Ammon's horn (tissue), 1 donor: ENCODE measurements around the gene THBS2.
"Not testable (repeated sequence)": the region's sequence is repeated elsewhere in the genome, so short reads cannot be mapped to it uniquely, and the experiment has no call there.

Experiments
- DNase-seq: peaks from one replicate; pipeline ENCODE4 v3.0.0-alpha.2; 2016; ENCODE audit warnings: low spot score

The THBS2 gene

DNA sequence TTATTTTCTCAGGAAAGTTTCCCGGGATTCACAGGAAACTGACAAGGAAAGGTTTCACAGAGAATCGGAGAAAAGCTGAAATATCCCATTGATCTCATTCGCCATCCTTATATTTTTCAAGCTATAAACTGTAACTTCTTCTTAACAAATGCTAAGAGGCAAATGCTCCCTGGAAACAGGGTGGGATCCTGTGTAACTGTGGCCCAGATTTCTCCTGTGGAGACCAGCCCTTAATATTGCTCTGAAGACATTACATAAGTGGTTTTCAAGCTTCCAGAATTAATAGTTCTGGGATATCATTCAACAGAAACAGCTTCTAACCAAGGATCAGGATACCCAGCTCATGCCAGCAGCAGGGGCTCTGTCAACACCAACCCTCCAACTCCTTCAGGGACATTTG lies 69.2 kb downstream of the THBS2 start:
- no peak for DNase-seq

DNA sequence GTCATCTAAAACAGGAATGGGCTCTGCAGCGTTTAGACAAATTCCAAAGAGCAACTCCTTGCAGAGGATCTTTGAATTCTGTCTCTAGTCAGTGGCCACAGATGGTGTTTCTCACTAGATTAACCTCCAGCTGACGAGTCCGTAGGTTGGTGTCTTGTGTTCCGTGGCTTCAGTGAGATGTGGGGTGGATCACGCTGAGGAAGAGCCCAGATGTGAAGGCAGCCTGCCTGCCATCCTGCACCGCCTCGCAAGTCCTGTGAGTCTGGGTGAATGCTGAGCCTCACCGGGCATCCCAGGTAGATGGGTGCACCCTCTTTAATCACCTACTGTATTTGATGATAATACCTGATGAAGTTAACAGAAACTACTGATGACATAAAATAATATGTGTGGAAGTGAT lies 70.4 kb downstream of the THBS2 start:
- DNase-seq = no peak

DNA sequence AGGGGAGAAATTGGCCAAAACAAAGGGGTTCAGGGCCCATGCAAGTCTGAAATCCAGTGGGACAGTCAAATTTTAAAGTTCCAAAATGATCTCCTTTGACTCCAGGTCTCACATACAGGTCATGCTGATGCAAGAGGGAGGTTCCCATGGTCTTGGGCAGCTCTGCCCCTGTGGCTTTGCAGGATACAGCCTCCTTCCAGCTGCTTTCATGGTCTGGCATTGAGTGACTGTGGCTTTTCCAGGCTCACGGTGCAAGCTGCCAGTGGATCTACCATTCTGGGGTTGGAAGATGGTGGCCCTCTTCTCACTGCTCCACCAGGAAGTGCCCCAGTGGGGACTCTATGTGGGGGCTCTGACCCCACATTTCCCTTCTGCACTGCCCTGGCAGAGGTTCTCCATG lies 73.8 kb downstream of the THBS2 start:
- DNase-seq = not testable (repeated sequence)

DNA sequence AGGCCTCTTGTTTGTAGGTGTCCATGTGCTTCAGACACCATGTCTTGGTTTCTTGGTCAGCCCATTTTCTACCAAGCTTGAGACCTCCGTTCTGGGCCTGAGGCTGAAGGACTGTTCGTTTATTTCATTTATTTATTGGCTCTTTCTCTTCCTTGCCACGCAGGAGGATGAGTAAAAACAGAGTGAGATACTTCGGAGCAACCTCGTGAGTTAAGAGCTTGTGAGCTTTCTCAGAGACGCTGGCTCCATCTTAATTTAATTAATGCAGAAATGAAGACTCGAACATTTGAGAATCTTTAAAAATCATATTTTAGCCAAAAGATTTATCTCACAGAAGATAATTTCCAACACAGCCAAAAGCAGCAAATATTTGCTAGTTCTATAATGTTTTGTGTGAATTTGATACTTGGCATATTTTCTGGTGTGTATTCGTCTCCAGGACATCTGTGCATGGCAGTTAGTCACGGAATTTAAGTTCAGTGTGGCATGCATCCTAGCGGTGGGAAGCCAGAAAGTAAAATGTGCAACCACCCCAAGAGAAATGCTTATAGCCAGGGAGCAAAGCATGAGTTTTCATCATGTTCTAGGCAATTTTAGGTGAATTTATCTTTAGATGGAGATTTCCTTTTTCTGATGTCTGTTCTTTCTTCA lies 76.0 kb downstream of the THBS2 start:
- no peak for DNase-seq

DNA sequence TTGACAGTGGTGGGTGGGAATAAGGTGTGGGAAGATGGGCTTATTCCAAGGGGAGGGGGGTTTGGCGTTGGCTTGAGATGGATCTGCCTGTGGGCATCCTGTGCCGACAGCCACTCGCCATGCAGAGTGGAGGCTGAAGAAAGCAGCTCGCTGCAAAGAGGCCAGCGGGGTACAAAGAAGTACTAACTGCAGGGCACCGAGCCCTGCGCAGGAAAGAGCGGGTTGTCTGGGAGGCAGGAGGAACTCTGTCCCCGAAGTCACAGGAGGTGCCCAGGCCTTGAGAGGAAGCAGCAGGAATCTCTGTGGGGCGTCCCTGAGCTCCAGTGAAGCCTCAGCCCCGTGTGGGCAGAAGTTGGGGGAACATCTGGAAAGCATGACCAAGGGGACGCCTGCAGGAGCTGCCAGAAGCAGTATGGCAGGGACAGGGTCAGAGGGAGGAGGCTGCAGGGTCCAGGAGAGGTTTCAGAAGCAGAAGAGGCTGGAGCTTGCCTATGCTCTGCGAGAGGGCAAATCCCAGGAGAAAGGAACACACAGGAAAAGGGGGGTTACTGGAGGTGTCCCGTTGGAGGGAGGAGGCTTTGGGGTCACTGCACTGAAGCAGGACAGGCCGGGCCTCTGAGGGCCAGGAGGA lies 77.2 kb downstream of the THBS2 start:
- no peak for DNase-seq

DNA sequence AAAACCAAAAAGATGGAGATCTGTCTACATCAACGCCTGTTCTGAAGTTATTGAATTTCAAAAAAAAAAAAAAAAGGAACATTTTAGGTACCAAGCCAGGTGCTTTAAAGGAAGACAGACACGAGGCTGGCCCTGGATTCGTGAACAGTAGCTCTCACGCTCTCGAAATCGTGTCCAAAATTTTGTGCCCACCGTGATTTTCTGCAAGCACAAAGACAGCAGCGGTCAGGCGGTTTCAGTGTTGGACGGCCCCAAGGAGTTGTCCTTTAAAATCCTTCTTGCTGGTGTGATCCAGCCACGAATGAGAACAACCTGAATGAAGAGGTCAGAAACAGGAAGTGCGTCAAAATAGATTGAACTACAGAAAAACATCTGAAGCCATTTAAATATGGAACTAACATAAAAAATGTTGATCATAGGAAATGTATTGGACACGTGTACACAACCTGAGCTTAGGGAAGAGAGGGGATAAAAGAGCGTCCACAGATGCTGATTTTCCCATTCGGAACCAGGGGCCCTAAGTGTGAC lies 78.2 kb downstream of the THBS2 start:
- DNase-seq = no peak

DNA sequence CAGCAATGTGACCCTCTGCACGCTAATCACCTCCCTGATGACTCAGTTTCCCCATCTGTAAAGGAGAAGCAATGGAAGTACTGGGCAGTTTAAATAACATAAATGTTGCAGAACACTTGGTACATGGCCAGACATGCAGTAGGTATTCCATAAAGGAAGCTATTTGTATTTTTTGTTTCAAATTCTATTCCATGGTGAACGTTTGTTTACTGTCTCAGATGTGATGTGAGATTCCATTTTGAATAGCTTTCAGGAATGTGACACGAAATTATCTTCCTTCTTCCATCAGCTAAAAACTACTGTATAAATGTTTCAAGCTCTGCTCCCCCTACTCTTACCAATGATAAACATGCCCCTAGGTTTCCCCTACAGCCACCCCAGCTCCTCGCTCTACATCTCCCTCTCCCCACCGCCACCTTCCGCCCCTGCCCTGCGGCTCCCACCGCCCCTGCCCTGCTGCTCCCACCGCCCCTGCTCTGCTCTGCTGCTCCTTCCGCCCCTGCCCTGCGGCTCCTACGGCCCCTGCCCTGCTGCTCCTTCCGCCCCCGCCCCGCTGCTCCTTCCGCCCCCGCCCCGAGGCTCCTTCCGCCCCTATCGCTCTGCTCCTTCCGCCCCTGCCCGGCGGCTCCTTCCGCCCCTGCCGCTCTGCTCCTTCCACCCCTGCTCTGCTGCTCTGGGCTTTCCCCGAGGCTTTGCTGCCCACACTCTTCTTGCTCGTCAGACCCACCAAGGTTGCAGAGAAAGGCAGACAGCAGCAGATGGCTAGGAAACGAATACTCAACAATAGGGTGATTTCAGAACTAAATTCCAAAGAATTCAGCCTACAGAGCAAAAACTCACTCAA lies 78.9 kb downstream of the THBS2 start:
- DNase-seq = no peak

DNA sequence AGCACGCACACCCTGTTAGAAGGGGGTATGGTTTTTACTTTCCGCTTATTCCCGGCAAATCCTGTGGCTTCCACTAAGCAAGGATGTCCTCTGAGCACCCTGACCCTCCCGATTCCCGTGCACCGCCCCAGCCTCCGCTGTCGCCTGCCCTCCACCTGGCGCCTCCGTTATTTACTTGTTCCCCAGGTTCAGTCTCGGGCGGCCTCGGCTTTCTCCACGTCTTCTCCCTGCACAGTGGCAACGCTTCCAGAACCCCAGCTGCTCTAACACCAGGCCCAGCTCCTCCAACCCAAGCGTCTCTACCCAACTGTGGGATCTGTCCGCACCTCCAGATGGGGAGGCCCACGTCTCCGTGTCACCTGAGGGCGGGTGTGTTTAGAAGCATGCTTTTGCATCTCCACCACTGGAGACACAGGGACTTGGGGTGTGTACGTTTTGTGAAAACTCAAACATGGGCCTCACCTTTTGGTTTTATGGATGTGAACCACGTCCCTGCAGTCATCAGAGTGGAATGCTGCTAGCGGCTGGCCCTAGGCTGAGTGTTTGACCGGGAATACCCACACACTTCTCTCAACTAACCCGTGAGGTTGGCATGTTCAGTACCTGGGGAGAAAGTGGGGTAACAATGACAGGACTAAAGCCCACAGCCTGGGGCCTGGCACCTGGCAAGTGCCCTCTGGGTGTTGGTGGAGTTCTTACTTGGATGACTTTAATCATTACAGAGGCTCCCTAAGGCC lies 79.9 kb downstream of the THBS2 start:
- no peak for DNase-seq

DNA sequence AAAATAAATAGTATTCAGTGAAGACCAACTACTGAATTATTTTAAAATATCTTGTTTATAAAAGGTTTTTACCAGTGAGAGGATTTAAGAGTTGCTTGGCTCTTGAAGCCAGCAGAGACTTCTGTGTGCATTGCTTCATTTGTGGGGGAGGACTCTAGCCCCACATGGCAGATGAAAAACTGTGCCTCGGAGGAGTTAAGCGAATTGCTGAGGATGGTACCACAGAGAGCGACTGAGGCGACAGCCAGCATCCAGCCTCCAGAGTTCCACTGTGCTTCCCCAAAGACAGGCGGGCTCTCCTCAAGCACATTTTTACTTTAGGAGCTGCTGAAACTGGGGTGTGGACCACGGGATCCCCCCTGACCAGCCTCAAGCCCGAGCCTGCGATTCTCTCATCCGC lies 80.7 kb downstream of the THBS2 start:
- peak; percentile 59 for DNase-seq

DNA sequence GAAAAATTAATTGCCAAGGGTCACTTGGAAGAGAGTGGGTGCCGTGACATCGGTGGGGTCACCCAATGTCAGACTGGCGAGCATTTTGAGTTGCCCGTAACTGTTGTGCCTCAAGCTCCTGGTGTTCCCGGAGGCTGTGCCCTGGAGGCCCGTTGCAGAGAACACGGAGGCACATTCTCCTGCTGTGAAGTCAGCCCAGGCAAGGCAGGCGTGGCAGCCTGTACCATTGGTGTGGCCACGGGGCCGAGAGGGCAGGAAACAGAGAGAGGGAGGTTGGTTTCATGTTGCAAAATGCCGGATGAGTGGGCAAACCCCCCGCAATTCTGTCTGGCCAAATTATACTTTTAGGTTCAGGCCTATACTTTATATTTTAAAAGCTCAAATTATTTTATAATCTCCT lies 81.2 kb downstream of the THBS2 start:
- no peak for DNase-seq

DNA sequence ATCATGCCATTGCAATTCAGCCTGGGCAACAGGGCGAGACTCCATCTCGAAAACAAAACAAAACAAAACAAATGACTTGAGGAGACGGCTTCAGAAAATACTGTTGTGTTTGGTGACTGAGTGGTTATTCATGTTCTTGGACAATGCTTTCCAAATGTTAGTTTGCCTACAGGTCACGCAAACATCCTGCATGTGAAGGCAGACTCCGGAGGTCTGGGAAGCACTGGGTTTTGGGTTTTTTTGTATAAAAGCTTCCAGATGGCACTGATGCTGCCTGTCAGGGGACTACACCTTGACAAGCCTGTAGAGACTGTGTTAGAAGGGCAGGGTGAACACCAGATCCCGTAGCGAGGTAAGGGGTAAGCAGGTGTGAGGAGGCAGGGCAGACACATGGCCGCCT lies 81.7 kb downstream of the THBS2 start:
- no peak for DNase-seq

DNA sequence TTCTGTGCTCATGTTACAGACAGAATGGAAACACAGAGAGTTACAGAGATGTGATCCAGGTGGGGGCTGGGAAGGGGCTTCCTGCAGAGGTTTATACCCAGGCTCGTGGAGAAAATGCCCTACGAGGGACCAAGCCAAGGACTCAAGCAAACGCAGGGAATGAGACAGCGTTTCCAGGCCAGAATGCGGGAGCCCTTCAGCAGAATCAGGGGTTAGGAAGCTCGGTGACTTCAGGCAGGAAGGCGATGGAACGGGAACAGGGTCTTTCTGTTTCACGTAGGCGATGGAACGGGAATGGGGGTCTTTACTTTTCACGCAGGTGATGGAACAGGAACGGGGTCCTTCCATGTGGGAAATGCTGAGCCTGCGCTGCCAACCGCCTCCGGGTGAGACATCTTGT lies 82.6 kb downstream of the THBS2 start:
- DNase-seq = no peak

DNA sequence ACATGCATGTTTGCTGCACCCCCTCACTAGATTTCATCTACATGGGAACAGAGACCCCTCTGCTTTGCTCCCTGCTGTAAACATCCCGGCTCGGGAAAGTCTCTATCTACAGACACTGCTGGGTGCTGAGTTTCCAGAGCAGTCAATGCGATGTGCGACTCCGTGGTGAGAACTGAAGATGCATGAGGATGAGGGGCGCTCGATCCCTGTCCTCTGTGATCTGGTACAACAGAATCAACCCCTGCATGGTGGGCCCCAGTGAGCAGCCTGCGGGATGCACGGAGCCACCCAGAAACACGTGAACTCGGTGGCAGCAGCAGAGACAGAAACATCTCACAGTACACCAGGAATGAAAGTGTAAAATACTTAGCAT lies 83.1 kb downstream of the THBS2 start:
- no peak for DNase-seq

DNA sequence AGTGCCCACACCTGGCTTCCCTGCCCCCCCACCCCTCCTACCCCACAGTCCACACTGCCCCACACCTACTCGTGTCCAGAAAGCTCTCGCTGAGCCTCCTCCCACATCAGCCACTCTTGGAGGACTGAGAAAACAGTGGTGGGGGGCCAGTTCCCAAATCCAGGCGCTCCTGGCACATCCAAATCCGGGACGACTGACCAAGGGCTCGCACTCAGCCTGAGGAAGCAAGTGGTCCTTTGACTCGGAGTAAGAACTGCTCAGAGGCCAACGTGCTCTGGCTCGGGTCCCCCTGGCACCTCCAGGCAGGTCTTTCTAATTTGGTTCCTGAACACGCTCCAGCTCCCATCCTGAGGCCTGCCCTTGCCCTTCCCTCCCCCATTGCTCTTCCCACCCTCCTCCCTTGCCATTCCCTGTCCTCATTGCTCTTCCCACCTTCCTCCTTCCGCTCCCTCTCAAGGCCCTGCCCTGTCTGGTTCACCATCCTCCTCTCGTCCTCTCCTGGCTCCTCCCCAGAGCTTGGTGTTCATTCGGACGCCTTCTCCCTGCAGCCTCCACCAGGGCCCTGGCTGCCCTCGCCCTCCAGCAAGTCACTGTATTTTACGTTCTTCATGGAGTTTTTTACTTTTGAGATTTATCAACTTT lies 83.6 kb downstream of the THBS2 start:
- no peak for DNase-seq

DNA sequence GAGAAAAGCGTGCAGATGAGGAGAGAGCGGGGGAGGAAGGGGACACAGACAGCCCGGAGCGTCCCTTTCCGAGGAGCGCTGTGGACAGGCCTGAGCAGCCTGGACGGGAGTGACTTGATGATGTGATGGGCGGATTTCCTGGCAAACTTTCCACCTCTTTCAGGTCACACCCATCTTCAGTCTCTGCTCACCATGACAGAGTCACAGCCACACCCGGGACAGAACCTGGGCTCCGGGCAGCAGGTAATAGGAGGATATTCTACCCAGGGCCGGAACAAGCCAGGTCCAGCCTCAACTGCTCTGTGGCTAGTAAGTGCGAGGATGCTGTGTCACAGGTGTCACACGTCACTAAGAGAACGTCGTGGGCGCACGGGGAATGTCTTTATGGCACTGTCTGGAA lies 84.3 kb downstream of the THBS2 start:
- no peak for DNase-seq

DNA sequence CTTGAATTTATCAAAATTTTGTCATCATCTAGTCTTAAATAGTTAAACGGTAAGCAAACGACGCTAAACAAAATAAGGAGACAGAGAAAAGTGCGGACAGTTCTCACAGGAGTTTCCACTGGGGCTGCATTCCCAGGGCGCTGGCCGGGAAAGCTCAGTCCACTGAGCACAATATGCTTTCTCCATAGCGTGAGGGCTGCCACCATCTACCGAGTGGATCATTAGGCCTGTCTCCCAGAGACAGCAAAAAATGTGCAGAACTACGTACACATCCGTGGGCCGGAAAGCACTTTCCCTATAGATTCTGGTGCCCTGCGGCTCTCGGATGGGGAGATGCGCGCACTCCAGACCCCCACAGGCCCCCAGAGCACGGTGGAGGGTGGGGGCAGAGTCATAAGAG lies 84.9 kb downstream of the THBS2 start:
- no peak for DNase-seq

DNA sequence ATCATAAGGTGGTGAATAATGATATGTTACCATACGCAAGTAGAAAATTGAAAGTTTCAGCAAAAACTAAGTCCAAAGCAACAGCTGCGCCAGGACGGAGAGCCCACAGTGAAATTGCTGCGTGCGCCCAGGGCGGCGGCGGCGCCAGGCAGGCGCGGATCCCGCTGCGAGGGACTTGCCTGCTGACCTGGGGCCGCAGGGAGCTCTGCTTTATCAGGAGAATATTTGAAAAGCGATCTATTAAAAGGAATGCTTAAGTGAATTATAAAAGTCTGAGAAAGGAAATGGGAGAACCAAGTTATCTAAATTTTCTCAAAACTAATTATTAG lies 85.4 kb downstream of the THBS2 start:
- DNase-seq = no peak

DNA sequence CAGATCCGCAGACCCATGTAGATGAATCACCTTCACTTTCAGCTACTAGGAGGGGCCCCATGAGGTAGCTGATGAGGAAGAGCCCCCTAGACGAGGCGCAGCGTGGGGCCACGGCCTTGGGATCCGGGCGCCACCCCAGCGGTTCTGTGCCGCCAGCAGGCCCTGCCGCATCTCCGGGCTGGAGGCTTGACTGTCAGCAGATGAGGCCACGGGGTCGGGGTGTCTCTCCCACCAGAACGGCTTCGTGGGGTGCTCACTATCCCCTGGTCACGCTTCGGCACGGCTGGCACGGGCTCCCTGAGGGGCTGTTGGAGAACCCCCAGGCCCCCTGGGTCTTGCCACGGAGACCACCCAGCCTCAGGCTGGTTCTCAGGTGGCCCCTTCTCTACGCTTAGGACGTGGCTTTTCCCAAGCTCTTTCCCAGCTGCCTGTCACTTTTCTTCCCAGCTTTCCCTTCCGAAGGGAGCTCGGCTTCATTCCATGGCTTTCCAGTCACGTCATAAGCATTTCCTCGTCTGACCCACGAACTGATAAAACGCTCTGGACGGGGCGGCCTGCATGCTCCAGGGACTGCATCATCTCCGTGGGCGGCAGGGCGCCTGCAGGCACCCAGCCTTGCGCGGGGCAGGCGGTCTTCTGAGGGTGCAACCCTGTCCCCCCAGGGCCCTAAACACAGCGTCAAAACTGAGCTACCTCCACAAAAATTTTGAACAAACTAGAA lies 85.9 kb downstream of the THBS2 start:
- DNase-seq = no peak

DNA sequence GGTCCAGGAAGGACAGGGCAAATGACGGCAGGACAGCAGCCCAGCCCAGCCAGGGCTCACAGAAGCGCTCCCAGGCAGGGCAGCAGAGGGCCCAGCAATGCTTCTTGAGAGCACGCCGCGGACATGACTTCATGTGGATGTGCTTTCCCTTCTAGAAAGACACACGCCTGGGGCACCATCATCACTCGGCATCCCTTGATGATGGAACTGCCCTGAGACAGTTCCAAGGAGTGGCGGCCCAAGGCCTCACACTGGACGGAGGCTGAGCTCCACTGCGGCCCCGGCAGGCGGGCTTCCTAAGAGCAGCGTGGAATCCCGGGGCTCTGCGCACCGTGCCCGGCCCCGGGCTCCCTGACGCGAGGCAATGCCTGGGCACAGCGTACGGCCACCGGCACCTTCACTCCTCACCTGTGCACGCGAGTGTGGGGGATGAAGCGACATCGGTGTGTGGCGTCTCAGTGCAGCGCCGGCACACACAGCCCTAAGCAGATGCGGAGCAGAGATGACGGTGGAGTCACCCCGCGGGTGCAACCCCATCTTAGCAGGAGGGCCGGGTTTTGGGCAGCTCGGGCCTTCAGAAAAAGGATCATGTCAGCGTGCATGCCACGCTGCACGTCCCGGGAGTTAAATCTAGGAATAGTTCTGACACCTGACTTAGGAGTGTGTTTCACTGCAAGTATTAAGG lies 86.6 kb downstream of the THBS2 start:
- no peak for DNase-seq
